ENCODE data around the gene TBC1D16. TPM values are rescaled to one million over a fixed set of nuclear protein-coding genes. Genes with fewer than 3 reads are reported as not detected.

Gene TBC1D16
- total RNA-seq, 4 donors from 2014 or later: 5.8 to 8.1 (median 7.0) TPM

DNA sequence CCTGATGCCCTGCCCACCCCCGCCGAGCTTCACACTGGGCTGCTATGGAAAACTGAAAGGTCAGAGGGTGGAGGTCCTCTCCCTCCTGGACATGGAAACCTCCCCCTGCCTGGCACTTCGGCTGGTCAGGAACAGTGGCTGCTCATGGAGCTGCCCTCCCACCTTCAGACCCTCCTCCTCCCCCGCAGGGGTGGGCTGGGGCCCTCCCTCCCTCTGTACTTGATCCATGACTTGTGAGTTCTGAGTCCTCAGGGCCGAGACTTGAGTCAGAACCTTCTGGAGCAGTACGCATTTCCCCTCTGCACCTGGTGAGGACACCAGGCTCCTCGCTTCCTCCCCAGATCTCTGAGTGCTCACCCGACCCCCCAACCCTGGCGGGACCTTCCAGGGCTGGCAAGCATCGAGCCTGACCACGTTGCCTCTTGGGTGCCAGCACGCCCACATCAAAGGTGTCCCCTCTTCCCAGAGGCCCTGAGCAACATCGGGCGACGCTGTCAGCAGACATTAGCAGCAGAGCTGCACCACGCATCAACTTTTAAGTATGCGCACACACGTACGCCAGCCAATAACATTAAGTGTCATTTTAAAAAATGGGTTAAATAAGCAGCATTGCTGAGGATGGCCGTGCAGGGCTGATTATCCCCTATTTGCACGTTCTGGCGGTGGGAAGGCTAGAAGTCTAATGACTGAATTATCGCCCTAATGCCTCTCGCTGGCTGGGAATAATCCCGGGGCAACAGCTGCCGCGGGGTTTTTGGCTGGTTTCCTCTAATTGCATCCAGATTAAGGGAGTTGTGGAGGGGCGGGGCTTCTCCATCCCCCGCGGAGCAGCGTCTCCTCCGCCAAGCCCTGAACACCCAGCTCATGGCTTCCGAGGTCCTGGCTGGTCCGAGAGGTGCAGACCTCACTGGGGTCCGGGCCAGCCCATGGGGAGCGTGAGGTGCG is 98.0 kb downstream of the TBC1D16 start:
- H3K4me1 ChIP-seq: peaks cover 3 to 6% of the 10 kb centered on the region in 2 donors
- peaks cover 11 to 16% (median 15%) of the 10 kb centered on the region in 3 donors for H3K27me3 ChIP-seq
- H3K9me3 ChIP-seq: no peaks in the 10 kb centered on the region
- H3K4me3 ChIP-seq: no peak overlapping the region
- no peak for DNase-seq
- in situ Hi-C loops (cut with MboI; ENCODE audit: low sequenced_read_pairs in 4 of 4) (no loop called here), intact Hi-C loops (cut with DNase I; ENCODE audit: low total_unique reads) (no loop called here)
- TF ChIP-seq CTCF (IDR thresholded peaks at IDR 0.05 in 4 of 5, conservative IDR thresholded peaks at IDR 0.05 in 1 of 5): no peak
- no peak for TF ChIP-seq POLR2A (IDR thresholded peaks at IDR 0.05)
- no peak for ATAC-seq
- no peak overlapping the region for H3K27ac ChIP-seq
- peaks cover 0 to 11% of the 10 kb centered on the region in 2 donors for H3K36me3 ChIP-seq

GRCh38 chr17:79936641-79937381 is 98.9 kb downstream of the TBC1D16 start:
- Histone ChIP-seq H3K27me3 (peaks cover 20 to 25% (median 23%) of the 10 kb centered on the region in 3 donors), H3K4me3 (no peak overlapping the region), H3K27ac (no peak overlapping the region), H3K36me3 (peaks cover 0 to 11% of the 10 kb centered on the region in 2 donors), H3K4me1 (peaks cover 3 to 6% of the 10 kb centered on the region in 2 donors), H3K9me3 (no peaks in the 10 kb centered on the region)
- in situ Hi-C loops (cut with MboI; ENCODE audit: low sequenced_read_pairs in 4 of 4): no loop called here
- intact Hi-C loops (cut with DNase I; ENCODE audit: low total_unique reads): no loop called here
- DNase-seq: no peak
- no peak for TF ChIP-seq CTCF (IDR thresholded peaks at IDR 0.05 in 4 of 5, conservative IDR thresholded peaks at IDR 0.05 in 1 of 5)
- no peak for TF ChIP-seq POLR2A (IDR thresholded peaks at IDR 0.05)
- no peak for ATAC-seq

GRCh38 chr17:79936050-79936449 is 99.6 kb downstream of the TBC1D16 start:
- no peak overlapping the region for H3K27ac ChIP-seq
- H3K27me3 ChIP-seq: peaks cover 27 to 32% (median 31%) of the 10 kb centered on the region in 3 donors
- H3K4me1 ChIP-seq: peaks cover 3 to 6% of the 10 kb centered on the region in 2 donors
- intact Hi-C loops (cut with DNase I; ENCODE audit: low total_unique reads) (no loop called here), in situ Hi-C loops (cut with MboI; ENCODE audit: low sequenced_read_pairs in 4 of 4) (no loop called here)
- TF ChIP-seq POLR2A (IDR thresholded peaks at IDR 0.05) (no peak), CTCF (IDR thresholded peaks at IDR 0.05 in 4 of 5, conservative IDR thresholded peaks at IDR 0.05 in 1 of 5) (no peak)
- peaks cover 0 to 11% of the 10 kb centered on the region in 2 donors for H3K36me3 ChIP-seq
- H3K4me3 ChIP-seq: no peak overlapping the region
- no peaks in the 10 kb centered on the region for H3K9me3 ChIP-seq
- ATAC-seq (no peak), DNase-seq (no peak)

DNA sequence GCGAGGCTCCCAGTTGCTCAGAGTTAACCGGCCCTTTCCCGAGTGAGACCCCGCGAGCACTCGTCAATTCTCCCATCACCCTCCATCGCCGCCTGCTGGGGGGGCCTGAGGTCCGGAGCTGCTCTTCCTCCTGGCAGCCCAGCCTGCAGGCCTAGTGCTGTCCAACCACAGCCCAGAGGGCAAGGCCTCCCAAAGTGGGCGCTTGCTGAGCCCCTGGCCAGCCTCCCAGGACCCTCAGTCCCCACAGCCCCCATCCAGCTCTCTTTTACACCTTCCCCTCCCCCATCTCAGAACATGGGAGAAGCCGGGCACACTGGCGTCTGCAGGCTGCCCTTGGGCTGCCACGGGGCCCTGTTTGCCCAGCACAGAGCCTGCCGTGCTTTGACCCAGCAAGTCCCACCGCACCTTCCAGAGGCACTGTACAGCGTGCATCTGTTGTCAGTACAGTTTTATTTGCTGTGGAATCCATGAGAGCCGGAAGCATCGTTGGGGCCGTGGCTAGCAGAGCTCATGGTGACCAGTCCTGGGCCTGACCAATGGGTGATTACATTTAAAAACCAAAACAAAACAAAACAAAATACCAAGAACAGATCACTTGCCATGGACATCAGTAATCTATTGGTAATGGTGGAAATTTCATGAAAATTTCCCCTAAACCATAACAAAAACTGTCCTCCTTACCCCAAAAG is 100.3 kb downstream of the TBC1D16 start:
- DNase-seq (no peak), ATAC-seq (no peak)
- Histone ChIP-seq H3K27ac (no peak overlapping the region), H3K9me3 (no peaks in the 10 kb centered on the region), H3K36me3 (peaks cover 0 to 10% of the 10 kb centered on the region in 2 donors), H3K27me3 (peaks cover 34 to 39% (median 38%) of the 10 kb centered on the region in 3 donors), H3K4me3 (no peak overlapping the region), H3K4me1 (peaks cover 3 to 6% of the 10 kb centered on the region in 2 donors)
- TF ChIP-seq POLR2A (IDR thresholded peaks at IDR 0.05) (no peak), CTCF (IDR thresholded peaks at IDR 0.05 in 4 of 5, conservative IDR thresholded peaks at IDR 0.05 in 1 of 5) (no peak)
- in situ Hi-C loops (cut with MboI; ENCODE audit: low sequenced_read_pairs in 4 of 4): no loop called here
- intact Hi-C loops (cut with DNase I; ENCODE audit: low total_unique reads): no loop called here

Measured in gastrocnemius medialis (tissue), 4 donors.